ENCODE data around the gene NRP1. TPM values are rescaled to one million over a fixed set of nuclear protein-coding genes. Genes with fewer than 3 reads are reported as not detected.
A peak's percentile ranks its signal among the peaks of the same experiment; 100 is the strongest.
"Not testable (repeated sequence)": the region's sequence is repeated elsewhere in the genome, so short reads cannot be mapped to it uniquely, and the experiment has no call there.

NRP1 gene
- polyA plus RNA-seq, 2 donors: 2.6 to 4.6 TPM

- H3K4me1 ChIP-seq (ENCODE audit: control insufficient read depth in 2 of 2, insufficient read depth in 2 of 2, low read length in 1 of 2); H3K4me3 ChIP-seq (ENCODE audit: low read depth in 1 of 2, low read length in 2 of 2); H3K27me3 ChIP-seq (ENCODE audit: control insufficient read depth in 1 of 2, insufficient read depth in 2 of 2, low read length in 2 of 2); H3K9me3 ChIP-seq (ENCODE audit: control insufficient read depth in 2 of 2, insufficient read depth in 1 of 2, low read depth in 1 of 2, low read length in 1 of 2); H3K27ac ChIP-seq (ENCODE audit: low read depth in 2 of 2, low read length in 1 of 2); H3K36me3 ChIP-seq (ENCODE audit: control insufficient read depth in 2 of 2, insufficient read depth in 2 of 2, low read length in 1 of 2): not testable (repeated sequence)
- 75 to 81% methylated on average over 3 of the region's 3 CpGs for WGBS, 2 donors
Measured at GRCh38 chr10:33300544-33300943, 33.9 kb downstream of the NRP1 start.

DNA sequence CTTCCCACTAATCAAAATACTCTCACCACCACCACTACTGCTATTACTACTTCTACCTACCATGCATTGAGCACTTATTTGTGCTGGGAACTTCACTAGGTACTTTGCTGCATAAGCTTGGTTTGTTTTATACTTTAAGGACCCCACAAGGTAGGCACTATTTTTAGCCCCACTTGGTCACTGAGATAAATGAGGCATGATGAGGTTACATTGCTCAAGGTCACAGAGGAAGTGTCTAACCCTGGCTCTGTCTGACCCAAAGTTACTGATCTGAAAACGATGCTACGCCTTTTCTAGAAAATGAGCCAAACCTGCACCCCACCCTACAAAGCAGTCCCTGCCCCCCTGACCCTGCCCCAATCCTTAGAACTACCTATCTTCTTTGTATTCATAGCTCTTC, 35.6 kb downstream of the NRP1 start:
- no peaks in the 10 kb centered on the region for H3K4me1 ChIP-seq (ENCODE audit: control insufficient read depth in 2 of 2, insufficient read depth in 2 of 2, low read length in 1 of 2)
- WGBS, 2 donors: 50 to 55% methylated on average over 2 of the region's 2 CpGs

GRCh38 chr10:33298110-33298509, 36.4 kb downstream of the NRP1 start:
- no peaks in the 10 kb centered on the region for H3K36me3 ChIP-seq (ENCODE audit: control insufficient read depth in 2 of 2, insufficient read depth in 2 of 2, low read length in 1 of 2)
- no peaks in the 10 kb centered on the region for H3K27me3 ChIP-seq (ENCODE audit: control insufficient read depth in 1 of 2, insufficient read depth in 2 of 2, low read length in 2 of 2)
- 78 to 89% methylated on average over 6 of the region's 6 CpGs for WGBS, 2 donors
- no peaks in the 10 kb centered on the region for H3K9me3 ChIP-seq (ENCODE audit: control insufficient read depth in 2 of 2, insufficient read depth in 1 of 2, low read depth in 1 of 2, low read length in 1 of 2)
- no peak overlapping the region for H3K4me3 ChIP-seq (ENCODE audit: low read depth in 1 of 2, low read length in 2 of 2)
- no peaks in the 10 kb centered on the region for H3K4me1 ChIP-seq (ENCODE audit: control insufficient read depth in 2 of 2, insufficient read depth in 2 of 2, low read length in 1 of 2)
- no peak overlapping the region for H3K27ac ChIP-seq (ENCODE audit: low read depth in 2 of 2, low read length in 1 of 2)

More for the DNA sequence above, 35.6 kb downstream of the NRP1 start:
- H3K27ac ChIP-seq (ENCODE audit: low read depth in 2 of 2, low read length in 1 of 2): no peak overlapping the region
- H3K4me3 ChIP-seq (ENCODE audit: low read depth in 1 of 2, low read length in 2 of 2): no peak overlapping the region
- no peaks in the 10 kb centered on the region for H3K27me3 ChIP-seq (ENCODE audit: control insufficient read depth in 1 of 2, insufficient read depth in 2 of 2, low read length in 2 of 2)
- no peaks in the 10 kb centered on the region for H3K36me3 ChIP-seq (ENCODE audit: control insufficient read depth in 2 of 2, insufficient read depth in 2 of 2, low read length in 1 of 2)
- no peaks in the 10 kb centered on the region for H3K9me3 ChIP-seq (ENCODE audit: control insufficient read depth in 2 of 2, insufficient read depth in 1 of 2, low read depth in 1 of 2, low read length in 1 of 2)

DNA sequence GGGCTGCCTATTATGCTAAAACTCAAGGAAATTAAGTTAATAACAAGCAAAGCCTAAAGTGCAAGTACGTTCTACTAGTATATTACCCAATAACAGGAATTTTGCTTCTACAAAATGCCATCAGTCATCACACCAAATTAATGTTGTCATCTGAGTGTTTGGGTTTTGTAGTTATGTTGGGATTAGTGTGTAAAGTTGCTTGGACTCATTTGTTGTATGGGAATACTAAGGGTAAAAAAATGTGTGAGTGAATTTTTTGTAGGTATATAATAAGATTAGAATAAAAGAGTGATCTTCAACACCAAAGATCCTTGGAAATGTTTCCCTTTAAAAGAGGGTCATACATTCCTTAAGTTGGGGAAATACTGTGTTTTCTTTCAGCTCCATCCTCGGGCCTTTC, 38.6 kb downstream of the NRP1 start:
- H3K4me1 ChIP-seq (ENCODE audit: control insufficient read depth in 2 of 2, insufficient read depth in 2 of 2, low read length in 1 of 2): peaks cover 0 to 2% of the 10 kb centered on the region in 2 donors
- no peaks in the 10 kb centered on the region for H3K9me3 ChIP-seq (ENCODE audit: control insufficient read depth in 2 of 2, insufficient read depth in 1 of 2, low read depth in 1 of 2, low read length in 1 of 2)
- no peak overlapping the region for H3K27ac ChIP-seq (ENCODE audit: low read depth in 2 of 2, low read length in 1 of 2)
- H3K36me3 ChIP-seq (ENCODE audit: control insufficient read depth in 2 of 2, insufficient read depth in 2 of 2, low read length in 1 of 2): no peaks in the 10 kb centered on the region
- H3K27me3 ChIP-seq (ENCODE audit: control insufficient read depth in 1 of 2, insufficient read depth in 2 of 2, low read length in 2 of 2): no peaks in the 10 kb centered on the region
- H3K4me3 ChIP-seq (ENCODE audit: low read depth in 1 of 2, low read length in 2 of 2): no peak overlapping the region
- 64 to 65% methylated on average over 2 of the region's 2 CpGs for WGBS, 2 donors

DNA sequence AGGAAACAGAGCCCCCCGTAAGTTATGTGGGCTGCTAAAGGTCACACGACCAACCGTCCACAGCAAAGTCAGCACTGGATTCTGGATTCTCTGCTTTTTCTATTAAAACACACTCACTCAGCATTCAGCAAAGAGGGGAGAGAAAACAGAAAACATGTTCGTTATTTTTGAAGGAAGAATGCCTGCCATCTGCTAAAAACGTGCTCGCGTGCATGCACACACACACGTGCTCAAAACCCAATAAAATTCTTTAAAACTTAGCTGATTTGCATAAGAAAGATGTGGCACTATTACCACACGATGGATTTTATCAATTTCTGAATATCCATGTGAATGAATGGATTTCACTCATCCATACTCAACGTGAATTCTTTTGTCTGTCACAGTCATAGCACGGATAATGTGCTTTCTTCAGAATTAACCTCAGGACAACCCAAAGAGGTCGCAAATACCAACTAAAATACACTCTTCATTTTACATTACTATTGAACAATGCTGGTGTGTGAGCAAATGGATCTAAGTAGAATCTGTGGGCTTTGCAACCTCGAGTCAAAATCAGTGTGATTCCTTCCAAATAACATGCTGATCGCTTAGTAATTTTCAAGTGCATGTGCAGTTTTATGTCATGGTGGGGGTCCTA, 40.8 kb downstream of the NRP1 start:
- WGBS, 2 donors: 85% methylated on average over 14 of the region's 14 CpGs
- Histone ChIP-seq H3K36me3 (ENCODE audit: control insufficient read depth in 2 of 2, insufficient read depth in 2 of 2, low read length in 1 of 2) (no peaks in the 10 kb centered on the region), H3K4me1 (ENCODE audit: control insufficient read depth in 2 of 2, insufficient read depth in 2 of 2, low read length in 1 of 2) (peaks cover 0 to 2% of the 10 kb centered on the region in 2 donors), H3K27me3 (ENCODE audit: control insufficient read depth in 1 of 2, insufficient read depth in 2 of 2, low read length in 2 of 2) (no peaks in the 10 kb centered on the region), H3K27ac (ENCODE audit: low read depth in 2 of 2, low read length in 1 of 2) (no peak overlapping the region), H3K4me3 (ENCODE audit: low read depth in 1 of 2, low read length in 2 of 2) (no peak overlapping the region), H3K9me3 (ENCODE audit: control insufficient read depth in 2 of 2, insufficient read depth in 1 of 2, low read depth in 1 of 2, low read length in 1 of 2) (no peaks in the 10 kb centered on the region)

DNA sequence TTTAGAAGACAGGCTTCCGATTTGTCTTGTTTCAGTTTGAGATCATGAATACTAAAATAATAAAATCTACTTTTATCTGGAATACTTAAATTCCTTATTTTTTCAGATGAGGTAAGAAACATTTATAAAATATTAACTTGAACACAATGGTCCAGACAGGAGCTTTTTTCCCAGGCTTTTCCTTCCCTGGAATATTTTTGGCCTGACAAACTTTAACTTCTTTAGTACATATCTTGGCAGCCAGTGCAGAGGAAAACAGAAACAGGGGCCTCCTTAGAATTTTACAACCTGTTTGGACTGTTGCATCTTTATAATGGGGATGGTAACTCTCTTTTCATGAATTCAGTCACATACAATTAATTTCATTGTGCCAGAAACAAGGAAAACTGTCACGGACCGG, 41.4 kb downstream of the NRP1 start:
- Histone ChIP-seq H3K9me3 (ENCODE audit: control insufficient read depth in 2 of 2, insufficient read depth in 1 of 2, low read depth in 1 of 2, low read length in 1 of 2) (no peaks in the 10 kb centered on the region), H3K36me3 (ENCODE audit: control insufficient read depth in 2 of 2, insufficient read depth in 2 of 2, low read length in 1 of 2) (no peaks in the 10 kb centered on the region), H3K27me3 (ENCODE audit: control insufficient read depth in 1 of 2, insufficient read depth in 2 of 2, low read length in 2 of 2) (no peaks in the 10 kb centered on the region), H3K27ac (ENCODE audit: low read depth in 2 of 2, low read length in 1 of 2) (no peak overlapping the region), H3K4me1 (ENCODE audit: control insufficient read depth in 2 of 2, insufficient read depth in 2 of 2, low read length in 1 of 2) (peaks cover 0 to 2% of the 10 kb centered on the region in 2 donors), H3K4me3 (ENCODE audit: low read depth in 1 of 2, low read length in 2 of 2) (no peak overlapping the region)
- WGBS, 2 donors: 83 to 89% methylated on average over 3 of the region's 3 CpGs

- Histone ChIP-seq H3K9me3 (ENCODE audit: control insufficient read depth in 2 of 2, insufficient read depth in 1 of 2, low read depth in 1 of 2, low read length in 1 of 2) (no peaks in the 10 kb centered on the region), H3K4me3 (ENCODE audit: low read depth in 1 of 2, low read length in 2 of 2) (no peak overlapping the region), H3K27me3 (ENCODE audit: control insufficient read depth in 1 of 2, insufficient read depth in 2 of 2, low read length in 2 of 2) (no peaks in the 10 kb centered on the region), H3K36me3 (ENCODE audit: control insufficient read depth in 2 of 2, insufficient read depth in 2 of 2, low read length in 1 of 2) (no peaks in the 10 kb centered on the region), H3K4me1 (ENCODE audit: control insufficient read depth in 2 of 2, insufficient read depth in 2 of 2, low read length in 1 of 2) (peaks cover 0 to 2% of the 10 kb centered on the region in 2 donors), H3K27ac (ENCODE audit: low read depth in 2 of 2, low read length in 1 of 2) (peak overlapping the region; percentile 31 to 32)
- 44 to 49% methylated on average over 5 of the region's 5 CpGs for WGBS, 2 donors
Measured at GRCh38 chr10:33291053-33291592, 43.3 kb downstream of the NRP1 start.

- peaks cover 0 to 2% of the 10 kb centered on the region in 2 donors for H3K4me1 ChIP-seq (ENCODE audit: control insufficient read depth in 2 of 2, insufficient read depth in 2 of 2, low read length in 1 of 2)
- H3K27ac ChIP-seq (ENCODE audit: low read depth in 2 of 2, low read length in 1 of 2): peak overlapping the region in 1 of 2 donors; percentile 31
- H3K9me3 ChIP-seq (ENCODE audit: control insufficient read depth in 2 of 2, insufficient read depth in 1 of 2, low read depth in 1 of 2, low read length in 1 of 2): no peaks in the 10 kb centered on the region
- no peak overlapping the region for H3K4me3 ChIP-seq (ENCODE audit: low read depth in 1 of 2, low read length in 2 of 2)
- no peaks in the 10 kb centered on the region for H3K36me3 ChIP-seq (ENCODE audit: control insufficient read depth in 2 of 2, insufficient read depth in 2 of 2, low read length in 1 of 2)
- H3K27me3 ChIP-seq (ENCODE audit: control insufficient read depth in 1 of 2, insufficient read depth in 2 of 2, low read length in 2 of 2): no peaks in the 10 kb centered on the region
- 67 to 73% methylated on average over 13 of the region's 13 CpGs for WGBS, 2 donors
Measured at GRCh38 chr10:33290321-33291052, 44.0 kb downstream of the NRP1 start.

DNA sequence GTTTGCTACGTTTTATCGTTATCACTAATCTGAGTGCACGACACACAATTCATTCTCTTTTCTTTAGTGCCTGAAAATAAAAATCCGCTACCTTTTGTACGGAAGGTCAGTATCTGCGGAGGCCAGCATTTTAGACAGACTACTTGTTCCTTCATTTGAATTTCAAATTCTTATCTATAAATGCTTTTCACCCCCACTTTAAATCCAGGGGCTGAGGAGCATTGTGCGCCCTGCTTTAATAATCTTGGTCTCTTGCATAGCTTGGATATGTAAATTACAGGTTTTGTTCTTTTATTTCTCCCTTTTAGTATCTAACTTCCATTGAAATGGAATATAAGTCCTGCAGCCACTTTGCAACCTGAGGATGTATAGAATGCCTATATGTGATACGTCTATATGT, 44.7 kb downstream of the NRP1 start:
- no peak overlapping the region for H3K27ac ChIP-seq (ENCODE audit: low read depth in 2 of 2, low read length in 1 of 2)
- H3K27me3 ChIP-seq (ENCODE audit: control insufficient read depth in 1 of 2, insufficient read depth in 2 of 2, low read length in 2 of 2): no peaks in the 10 kb centered on the region
- no peaks in the 10 kb centered on the region for H3K9me3 ChIP-seq (ENCODE audit: control insufficient read depth in 2 of 2, insufficient read depth in 1 of 2, low read depth in 1 of 2, low read length in 1 of 2)
- WGBS, 2 donors: 89 to 90% methylated on average over 8 of the region's 8 CpGs
- no peak overlapping the region for H3K4me3 ChIP-seq (ENCODE audit: low read depth in 1 of 2, low read length in 2 of 2)
- peaks cover 0 to 2% of the 10 kb centered on the region in 2 donors for H3K4me1 ChIP-seq (ENCODE audit: control insufficient read depth in 2 of 2, insufficient read depth in 2 of 2, low read length in 1 of 2)
- H3K36me3 ChIP-seq (ENCODE audit: control insufficient read depth in 2 of 2, insufficient read depth in 2 of 2, low read length in 1 of 2): no peaks in the 10 kb centered on the region

All from esophagus (tissue), 2 donors.